CD4-positive, alpha-beta T cell treated with Interleukin-17A for 4 hours (primary cell): ENCODE results near the gene LDLRAP1.

ENCODE experiments used
- DNase-seq: peaks from one replicate; pipeline ENCODE4 v3.0.0-alpha.2; 2020; ENCODE audit warnings: mixed read lengths

Gene LDLRAP1

GRCh38 chr1:25563330-25564215 is 20.2 kb downstream of the LDLRAP1 start:
- peak; percentile 50 for DNase-seq

GRCh38 chr1:25564777-25565574 is 21.6 kb downstream of the LDLRAP1 start:
- peak; percentile 71 for DNase-seq

- DNase-seq, result peak; percentile 4
These were observed 22.2 kb downstream of the LDLRAP1 start for GRCh38 chr1:25565626-25566025.

GRCh38 chr1:25566176-25566729 is 22.8 kb downstream of the LDLRAP1 start:
- DNase-seq, result no peak

- peak; percentile 71 for DNase-seq
These were observed 23.4 kb downstream of the LDLRAP1 start for GRCh38 chr1:25566730-25567341.

- no peak for DNase-seq
These were observed 24.3 kb downstream of the LDLRAP1 start for GRCh38 chr1:25567710-25568089.

- DNase-seq, result no peak
These were observed 24.9 kb downstream of the LDLRAP1 start for GRCh38 chr1:25568090-25568833.

- DNase-seq, result peak; percentile 48
These were observed 25.6 kb downstream of the LDLRAP1 start for GRCh38 chr1:25568834-25569596.

GRCh38 chr1:25569597-25570396 is 26.4 kb downstream of the LDLRAP1 start:
- no peak for DNase-seq

- DNase-seq, result no peak
These were observed 27.6 kb downstream of the LDLRAP1 start for GRCh38 chr1:25570798-25571521.

GRCh38 chr1:25571522-25571970 is 28.1 kb downstream of the LDLRAP1 start:
- DNase-seq, result no peak

GRCh38 chr1:25572107-25572506 is 28.7 kb downstream of the LDLRAP1 start:
- no peak for DNase-seq

GRCh38 chr1:25572708-25573590 is 29.5 kb downstream of the LDLRAP1 start:
- DNase-seq, result peak; percentile 69

- DNase-seq, result no peak
These were observed 30.2 kb downstream of the LDLRAP1 start for GRCh38 chr1:25573591-25573930.

- no peak for DNase-seq
These were observed 30.6 kb downstream of the LDLRAP1 start for GRCh38 chr1:25573961-25574360.

GRCh38 chr1:25575191-25575590 is 31.8 kb downstream of the LDLRAP1 start:
- no peak for DNase-seq

GRCh38 chr1:25576459-25577133 is 33.2 kb downstream of the LDLRAP1 start:
- DNase-seq, result no peak
